Karpas-422 (cell line): ENCODE results near the gene CCSER1. TPM values are rescaled to one million over a fixed set of nuclear protein-coding genes. Genes with fewer than 3 reads are reported as not detected.
"Not testable (repeated sequence)": the region's sequence is repeated elsewhere in the genome, so short reads cannot be mapped to it uniquely, and the experiment has no call there.

Source experiments
- DNase-seq: peaks from one replicate; pipeline ENCODE4 v3.0.0-alpha.2; 2015
- H2AFZ ChIP-seq: fragments of 200-600 bp; sonication (generic); 2 replicates; pipeline ENCODE4 v1.6.1; 2014; ENCODE audit warnings: antibody characterized with exemption, low read length, mixed read lengths
- H3K27ac ChIP-seq: fragments of 200-600 bp; sonication (generic); 2 replicates; pipeline ENCODE4 v1.5.1; 2014; ENCODE audit warnings: mild to moderate bottlenecking, low read length, moderate library complexity
- H3K27me3 ChIP-seq: fragments of 200-600 bp; sonication (generic); 2 replicates; pipeline ENCODE4 v1.6.1; 2014; ENCODE audit warnings: low read length, mixed read lengths
- H3K36me3 ChIP-seq: fragments of 200-600 bp; sonication (generic); 2 replicates; pipeline ENCODE4 v1.6.1; 2014; ENCODE audit warnings: low read length, mixed read lengths; ENCODE audit not compliant: insufficient read depth
- H3K4me1 ChIP-seq: fragments of 200-600 bp; sonication (generic); 2 replicates; pipeline ENCODE4 v1.6.1; 2014; ENCODE audit warnings: mild to moderate bottlenecking, low read length, mixed read lengths
- H3K4me2 ChIP-seq: fragments of 200-600 bp; sonication (generic); 2 replicates; pipeline ENCODE4 v1.6.1; 2014; ENCODE audit warnings: low read length, low read depth, mild to moderate bottlenecking; ENCODE audit not compliant: poor library complexity, severe bottlenecking
- H3K4me3 ChIP-seq: fragments of 200-600 bp; sonication (generic); 2 replicates; pipeline ENCODE4 v1.5.1; 2014; ENCODE audit warnings: mild to moderate bottlenecking, antibody characterized with exemption, low read length, mixed read lengths
- H3K79me2 ChIP-seq: fragments of 200-600 bp; sonication (generic); 2 replicates; pipeline ENCODE4 v1.6.1; 2014; ENCODE audit warnings: mild to moderate bottlenecking, low read length, mixed read lengths
- H3K9ac ChIP-seq: fragments of 200-600 bp; sonication (generic); 2 replicates; pipeline ENCODE4 v1.6.0; 2014; ENCODE audit warnings: low read length
- H3K9me2 ChIP-seq: fragments of 200-600 bp; sonication (generic), shearing (Covaris generic); replicated peaks from 2 replicates; pipeline ENCODE4 v1.6.0; 2014; ENCODE audit warnings: mild to moderate bottlenecking, low read length, moderate library complexity; ENCODE audit not compliant: insufficient read depth
- H3K9me3 ChIP-seq: fragments of 300-700, 200-600 bp; sonication (generic); 2 replicates; pipeline ENCODE4 v1.6.1; 2014; ENCODE audit warnings: low read length, mixed read lengths
- H4K20me1 ChIP-seq: fragments of 200-600 bp; sonication (generic); 2 replicates; pipeline ENCODE4 v1.6.1; 2014; ENCODE audit warnings: mild to moderate bottlenecking, antibody characterized with exemption, low read length, low read depth; ENCODE audit not compliant: insufficient read depth
- total RNA-seq: library from RNA; depleted of rRNA; stranded (reverse); fragments of >200 nt; shearing (Covaris generic); gene quantifications from 2 replicates; pipeline ENCODE4 v1.2.3, GENCODE V29; 2014; ENCODE audit warnings: low replicate concordance

CCSER1 gene
- total RNA-seq, 1 experiment from 2014 or later, result 3.6 TPM

GRCh38 chr4:90648311-90648710 lies 521.1 kb downstream of the CCSER1 start:
- H3K4me2 ChIP-seq, result no peak overlapping the region
- H3K9ac ChIP-seq, result no peak overlapping the region
- H3K9me2 ChIP-seq, result no peaks in the 10 kb centered on the region
- H3K36me3 ChIP-seq, result no peaks in the 10 kb centered on the region
- no peaks in the 10 kb centered on the region for H3K79me2 ChIP-seq
- H3K4me3 ChIP-seq, result no peak overlapping the region
- DNase-seq, result no peak
- H3K4me1 ChIP-seq, result no peaks in the 10 kb centered on the region
- H3K9me3 ChIP-seq, result no peaks in the 10 kb centered on the region; the same call in 1 of the 2 replicates
- H3K27me3 ChIP-seq, result no peaks in the 10 kb centered on the region
- H3K27ac ChIP-seq, result no peak overlapping the region
- H2AFZ ChIP-seq, result no peak overlapping the region
- H4K20me1 ChIP-seq, result no peaks in the 10 kb centered on the region

- DNase-seq, result no peak
- no peaks in the 10 kb centered on the region for H3K79me2 ChIP-seq
- H4K20me1 ChIP-seq, result no peaks in the 10 kb centered on the region
- H3K9me2 ChIP-seq, result no peaks in the 10 kb centered on the region
- H3K4me3 ChIP-seq, result no peak overlapping the region
- no peak overlapping the region for H3K27ac ChIP-seq
- no peaks in the 10 kb centered on the region; the same call in 1 of the 2 replicates for H3K9me3 ChIP-seq
- no peaks in the 10 kb centered on the region for H3K4me1 ChIP-seq
- H3K9ac ChIP-seq, result no peak overlapping the region
- H3K27me3 ChIP-seq, result no peaks in the 10 kb centered on the region
- no peak overlapping the region for H2AFZ ChIP-seq
- no peaks in the 10 kb centered on the region for H3K36me3 ChIP-seq
- no peak overlapping the region for H3K4me2 ChIP-seq
These were observed 521.6 kb downstream of the CCSER1 start for GRCh38 chr4:90648791-90649190.

- H3K27me3 ChIP-seq, result no peaks in the 10 kb centered on the region
- H3K9me3 ChIP-seq, result 0 out of 2 replicates have a peak, but pooled peaks cover 3% of the 10 kb centered on the region
- H4K20me1 ChIP-seq, result no peaks in the 10 kb centered on the region
- H3K36me3 ChIP-seq, result no peaks in the 10 kb centered on the region
- no peak overlapping the region for H3K27ac ChIP-seq
- no peaks in the 10 kb centered on the region for H3K79me2 ChIP-seq
- no peak overlapping the region for H3K4me2 ChIP-seq
- no peak for DNase-seq
- H3K9ac ChIP-seq, result no peak overlapping the region
- no peak overlapping the region for H3K4me3 ChIP-seq
- no peak overlapping the region for H2AFZ ChIP-seq
- H3K4me1 ChIP-seq, result no peaks in the 10 kb centered on the region
- no peaks in the 10 kb centered on the region for H3K9me2 ChIP-seq
These were observed 533.5 kb downstream of the CCSER1 start for GRCh38 chr4:90660672-90661071.

GRCh38 chr4:90670183-90670582 lies 543.0 kb downstream of the CCSER1 start:
- H3K4me2 ChIP-seq, result no peak overlapping the region
- no peaks in the 10 kb centered on the region for H3K9me2 ChIP-seq
- DNase-seq, result no peak
- no peaks in the 10 kb centered on the region for H3K79me2 ChIP-seq
- no peak overlapping the region for H3K4me3 ChIP-seq
- H3K4me1 ChIP-seq, result no peaks in the 10 kb centered on the region
- H2AFZ ChIP-seq, result no peak overlapping the region
- no peaks in the 10 kb centered on the region for H3K9me3 ChIP-seq
- H3K27me3 ChIP-seq, result no peaks in the 10 kb centered on the region
- no peak overlapping the region for H3K27ac ChIP-seq
- H3K9ac ChIP-seq, result no peak overlapping the region
- H3K36me3 ChIP-seq, result no peaks in the 10 kb centered on the region
- no peaks in the 10 kb centered on the region for H4K20me1 ChIP-seq

GRCh38 chr4:90689739-90690138 lies 562.5 kb downstream of the CCSER1 start:
- H3K9ac ChIP-seq, result no peak overlapping the region
- no peak overlapping the region for H3K4me3 ChIP-seq
- no peaks in the 10 kb centered on the region for H3K36me3 ChIP-seq
- no peak overlapping the region for H3K27ac ChIP-seq
- H3K9me3 ChIP-seq, result no peaks in the 10 kb centered on the region
- no peaks in the 10 kb centered on the region for H3K9me2 ChIP-seq
- H3K4me1 ChIP-seq, result no peaks in the 10 kb centered on the region
- DNase-seq, result no peak
- H3K27me3 ChIP-seq, result no peaks in the 10 kb centered on the region
- no peak overlapping the region for H3K4me2 ChIP-seq
- H2AFZ ChIP-seq, result no peak overlapping the region
- no peaks in the 10 kb centered on the region for H3K79me2 ChIP-seq
- H4K20me1 ChIP-seq, result no peaks in the 10 kb centered on the region

- Histone ChIP-seq H3K4me2 (no peak overlapping the region), H3K9me2 (no peaks in the 10 kb centered on the region), H4K20me1 (no peaks in the 10 kb centered on the region), H3K4me3 (no peak overlapping the region), H3K9ac (no peak overlapping the region), H3K9me3 (no peaks in the 10 kb centered on the region), H3K4me1 (no peaks in the 10 kb centered on the region), H3K27ac (no peak overlapping the region), H3K36me3 (no peaks in the 10 kb centered on the region), H3K79me2 (no peaks in the 10 kb centered on the region), H3K27me3 (no peaks in the 10 kb centered on the region), H2AFZ (no peak overlapping the region)
- DNase-seq, result no peak
These were observed 568.2 kb downstream of the CCSER1 start for GRCh38 chr4:90695411-90695810.

- not testable (repeated sequence) for H3K9ac ChIP-seq, H3K4me3 ChIP-seq, H3K4me1 ChIP-seq, H3K4me2 ChIP-seq, H3K27ac ChIP-seq, DNase-seq, H2AFZ ChIP-seq, H3K36me3 ChIP-seq, H4K20me1 ChIP-seq, H3K9me3 ChIP-seq, H3K9me2 ChIP-seq, H3K79me2 ChIP-seq, H3K27me3 ChIP-seq
These were observed 578.3 kb downstream of the CCSER1 start for GRCh38 chr4:90705501-90705900.

- Histone ChIP-seq H4K20me1 (no peaks in the 10 kb centered on the region), H2AFZ (no peak overlapping the region), H3K27me3 (no peaks in the 10 kb centered on the region), H3K79me2 (no peaks in the 10 kb centered on the region), H3K27ac (no peak overlapping the region), H3K36me3 (no peaks in the 10 kb centered on the region), H3K9ac (no peak overlapping the region), H3K4me3 (no peak overlapping the region), H3K4me1 (no peaks in the 10 kb centered on the region), H3K9me3 (no peaks in the 10 kb centered on the region; the same call in 1 of the 2 replicates), H3K4me2 (no peak overlapping the region), H3K9me2 (no peaks in the 10 kb centered on the region)
- no peak for DNase-seq
These were observed 588.0 kb downstream of the CCSER1 start for GRCh38 chr4:90715242-90715641.

- Histone ChIP-seq H3K4me3 (no peak overlapping the region), H3K79me2 (no peaks in the 10 kb centered on the region), H4K20me1 (no peaks in the 10 kb centered on the region), H3K27ac (no peak overlapping the region), H3K9me2 (no peaks in the 10 kb centered on the region), H3K27me3 (no peaks in the 10 kb centered on the region), H3K4me1 (no peaks in the 10 kb centered on the region), H3K4me2 (no peak overlapping the region), H3K9ac (no peak overlapping the region), H3K9me3 (peaks cover 4% of the 10 kb centered on the region), H3K36me3 (no peaks in the 10 kb centered on the region), H2AFZ (no peak overlapping the region)
- no peak for DNase-seq
These were observed 591.7 kb downstream of the CCSER1 start for GRCh38 chr4:90718931-90719330.
